ENCODE results near the gene SERPINB6.
A peak's percentile ranks its signal among the peaks of the same experiment; 100 is the strongest.
"Not testable (repeated sequence)": the region's sequence is repeated elsewhere in the genome, so short reads cannot be mapped to it uniquely, and the experiment has no call there.

The SERPINB6 gene

GRCh38 chr6:2911171-2911570, 60.2 kb downstream of the SERPINB6 start:
- no peak for DNase-seq (ENCODE audit: low spot score)

- peak; percentile 28 for DNase-seq (ENCODE audit: low spot score)
These were observed 61.6 kb downstream of the SERPINB6 start for GRCh38 chr6:2909718-2910117.

- not testable (repeated sequence) for DNase-seq (ENCODE audit: low spot score)
These were observed 62.2 kb downstream of the SERPINB6 start for GRCh38 chr6:2909051-2909606.

- DNase-seq (ENCODE audit: low spot score), result peak; percentile 60
These were observed 62.9 kb downstream of the SERPINB6 start for GRCh38 chr6:2908516-2908915.

GRCh38 chr6:2903411-2904185, 67.8 kb downstream of the SERPINB6 start:
- not testable (repeated sequence) for DNase-seq (ENCODE audit: low spot score)

- DNase-seq (ENCODE audit: low spot score), result not testable (repeated sequence)
These were observed 69.5 kb downstream of the SERPINB6 start for GRCh38 chr6:2901645-2902502.

- DNase-seq (ENCODE audit: low spot score), result no peak
These were observed 70.3 kb downstream of the SERPINB6 start for GRCh38 chr6:2900821-2901644.

GRCh38 chr6:2900221-2900807, 71.1 kb downstream of the SERPINB6 start:
- no peak for DNase-seq (ENCODE audit: low spot score)

- no peak for DNase-seq (ENCODE audit: low spot score)
These were observed 71.8 kb downstream of the SERPINB6 start for GRCh38 chr6:2899596-2899995.
